MCF 10A (cell line): ENCODE measurements around the gene STC2. TPM values are rescaled to one million over a fixed set of nuclear protein-coding genes. Genes with fewer than 3 reads are reported as not detected.

Source experiments
- BruUV-seq: library from RNA; stranded (reverse); fragments of 400-500 nt; replicated peaks from 2 replicates; lab custom pipeline; 2021; lab: Mats Ljungman, UMichigan
- CTCF ChIA-PET: fragments of 300-600 bp; sonication (Branson Sonifier 250); formaldehyde crosslinking; extraction: SDS; loops from one replicate; lab custom pipeline; 2021; ENCODE audit warnings: antibody characterized with exemption, inconsistent platforms; lab: Yijun Ruan, JAX
- POLR2A ChIA-PET: fragments of 300-600, 350-650 bp; sonication (Branson Sonifier 250); formaldehyde crosslinking; extraction: SDS; loops from one replicate; lab custom pipeline; 2020; ENCODE audit warnings: antibody characterized with exemption, inconsistent platforms; lab: Yijun Ruan, JAX
- DNase-seq: peaks from one replicate; pipeline ENCODE4 v3.0.0-alpha.2; 2018; ENCODE audit not compliant: unreplicated experiment
- H3K27ac Mint-ChIP-seq: one replicate; pipeline ENCODE4 v1.8.0; 2022; ENCODE audit warnings: mild to moderate bottlenecking, low read depth, mixed read lengths; ENCODE audit not compliant: unreplicated experiment
- H3K27me3 Mint-ChIP-seq: one replicate; pipeline ENCODE4 v1.8.0; 2022; ENCODE audit warnings: mixed read lengths; ENCODE audit not compliant: insufficient read depth, unreplicated experiment
- H3K36me3 Mint-ChIP-seq: one replicate; pipeline ENCODE4 v1.8.0; 2022; ENCODE audit warnings: mild to moderate bottlenecking, moderate library complexity, mixed read lengths; ENCODE audit not compliant: insufficient read depth, unreplicated experiment
- H3K4me1 Mint-ChIP-seq: one replicate; pipeline ENCODE4 v1.8.0; 2022; ENCODE audit warnings: mixed read lengths; ENCODE audit not compliant: insufficient read depth, unreplicated experiment
- H3K4me3 Mint-ChIP-seq: one replicate; pipeline ENCODE4 v1.8.0; 2022; ENCODE audit warnings: mild to moderate bottlenecking, moderate library complexity, mixed read lengths; ENCODE audit not compliant: unreplicated experiment
- H3K9me3 Mint-ChIP-seq: one replicate; pipeline ENCODE4 v1.8.0; 2022; ENCODE audit warnings: mixed read lengths; ENCODE audit not compliant: unreplicated experiment
- CTCF ChIP-seq: fragments of 200-600 bp; IDR thresholded peaks from one replicate; pipeline ENCODE4 v1.8.0; 2022; ENCODE audit warnings: antibody characterized with exemption, mild to moderate bottlenecking; ENCODE audit not compliant: unreplicated experiment
- intact Hi-C: fragments of 100-400 bp; cut with micrococcal nuclease; formaldehyde crosslinking; loops from 2 replicates; pipeline ENCODE4 v1.14.1; 2022
- total RNA-seq: library from RNA; stranded (reverse); gene quantifications from 2 replicates; pipeline ENCODE4 v1.2.3, GENCODE V29; 2022

The STC2 gene
- total RNA-seq, 1 experiment from 2014 or later: 414 TPM

DNA sequence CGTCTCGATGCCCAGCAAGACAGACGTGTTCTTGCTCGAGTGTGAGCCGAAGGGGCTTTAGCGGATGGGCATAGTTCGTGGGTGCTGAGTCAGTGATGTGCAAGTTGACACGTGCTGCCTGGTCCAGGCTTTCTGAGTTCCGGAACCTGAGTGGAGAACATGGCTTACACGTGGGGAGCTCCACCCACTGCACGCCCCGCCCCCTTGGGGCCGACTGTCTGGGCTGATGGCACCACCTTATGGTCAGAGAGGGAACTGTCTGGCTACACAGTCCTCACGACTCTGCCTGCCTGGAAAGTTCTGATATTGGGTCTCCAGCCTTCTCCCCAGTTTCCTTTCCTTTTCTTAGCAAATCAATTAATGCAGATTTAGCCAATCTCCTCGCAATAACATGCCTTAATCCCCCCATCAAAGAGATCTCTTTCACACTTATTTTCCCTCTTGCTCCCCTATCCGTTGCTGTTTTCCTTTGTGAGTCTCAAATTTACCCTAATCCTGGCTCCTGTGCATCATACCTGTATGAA is 3.8 kb upstream of the STC2 start:
- Mint-ChIP-seq H3K27me3 (no peaks in the 10 kb centered on the region), H3K4me3 (no peak overlapping the region), H3K9me3 (peaks cover 12% of the 10 kb centered on the region), H3K36me3 (no peaks in the 10 kb centered on the region), H3K4me1 (peaks cover 45% of the 10 kb centered on the region), H3K27ac (peak overlapping the region; percentile 26)
- CTCF ChIA-PET: interaction anchor here (0.6 to 10.0 kb wide), 27 partner anchors 9 to 1195 kb away, joined by 3 to 251 read pairs (median 4); partner anchors contain the start of gene BOD1
- peak; percentile 96 for DNase-seq
- intact Hi-C loops: loop anchor here (1.0 kb wide), 4 partner anchors 38 to 625 kb away; no protein-coding TSS in a partner anchor
- no TSS peak for BruUV-seq
- POLR2A ChIA-PET: interaction anchor here (0.9 to 8.7 kb wide), 7 partner anchors 10 to 348 kb away, joined by 3 to 164 read pairs (median 4); partner anchors contain the start of genes ATP6V0E1 and BNIP1
- peak; percentile 96 for TF ChIP-seq CTCF

DNA sequence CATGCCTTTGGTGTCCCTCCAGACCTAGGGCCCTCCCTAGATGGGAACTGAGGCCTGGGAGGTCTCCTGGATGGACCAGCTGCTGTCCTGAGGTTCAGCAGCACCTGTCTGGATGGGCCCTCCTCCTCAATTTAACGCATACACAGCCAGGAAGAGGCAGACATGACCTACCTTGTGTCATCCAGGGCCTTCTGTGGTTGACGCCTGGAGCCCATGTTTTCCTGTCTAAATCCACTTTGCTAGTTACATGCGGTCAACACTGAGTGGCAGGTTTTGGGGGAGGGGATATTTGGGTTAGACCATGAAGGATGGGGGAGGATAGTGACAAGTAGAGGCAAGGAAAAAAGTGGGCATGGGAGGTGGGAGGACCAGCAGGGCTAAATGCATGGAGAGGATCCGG is 3.1 kb upstream of the STC2 start:
- no TSS peak for BruUV-seq
- H3K4me3 Mint-ChIP-seq: no peak overlapping the region
- H3K27me3 Mint-ChIP-seq: no peaks in the 10 kb centered on the region
- H3K27ac Mint-ChIP-seq: peak overlapping the region; percentile 26
- TF ChIP-seq CTCF: no peak
- intact Hi-C loops: no loop called here
- H3K36me3 Mint-ChIP-seq: peaks cover 4% of the 10 kb centered on the region
- CTCF ChIA-PET: interaction anchor here (0.6 to 10.0 kb wide), 29 partner anchors 9 to 1196 kb away, joined by 3 to 251 read pairs (median 4); partner anchors contain the start of gene BOD1
- DNase-seq: no peak
- POLR2A ChIA-PET: interaction anchor here (1.2 to 8.7 kb wide), 6 partner anchors 37 to 348 kb away, joined by 3 to 164 read pairs (median 4); partner anchors contain the start of genes ATP6V0E1 and BNIP1
- peaks cover 43% of the 10 kb centered on the region for H3K4me1 Mint-ChIP-seq
- H3K9me3 Mint-ChIP-seq: peaks cover 10% of the 10 kb centered on the region

GRCh38 chr5:173330338-173331206 is 2.4 kb upstream of the STC2 start:
- peak overlapping the region; percentile 94 for H3K4me3 Mint-ChIP-seq
- H3K9me3 Mint-ChIP-seq: peaks cover 3% of the 10 kb centered on the region
- intact Hi-C loops: no loop called here
- no peak for TF ChIP-seq CTCF
- H3K27ac Mint-ChIP-seq: peak overlapping the region; percentile 83
- H3K4me1 Mint-ChIP-seq: peaks cover 48% of the 10 kb centered on the region
- H3K36me3 Mint-ChIP-seq: peaks cover 11% of the 10 kb centered on the region
- no peaks in the 10 kb centered on the region for H3K27me3 Mint-ChIP-seq
- BruUV-seq: no TSS peak
- ChIA-PET POLR2A (interaction anchor here (0.7 to 8.7 kb wide), 12 partner anchors 17 to 826 kb away, joined by 3 to 164 read pairs (median 4); partner anchors contain the start of gene ATP6V0E1), CTCF (interaction anchor here (0.6 to 10.0 kb wide), 27 partner anchors 8 to 624 kb away, joined by 3 to 251 read pairs (median 4); partner anchors contain the start of genes ATP6V0E1 and BNIP1)
- DNase-seq: peak; percentile 25
